HG02943 (cell line): Measurements from ENCODE around the gene TNIP1.
A peak's percentile ranks its signal among the peaks of the same experiment; 100 is the strongest.

Experiments
- ATAC-seq: cut with Tn5 transposase; IDR thresholded peaks from one replicate; pipeline ENCODE4 v1.9.1; 2021; ENCODE audit warnings: mild to moderate bottlenecking, low read depth, moderate library complexity; ENCODE audit not compliant: unreplicated experiment

The TNIP1 gene

GRCh38 chr5:151085517-151086041, 4.7 kb upstream of the TNIP1 start:
- no peak for ATAC-seq

- no peak for ATAC-seq
Observed at GRCh38 chr5:151084363-151084762, 3.5 kb upstream of the TNIP1 start.

- no peak for ATAC-seq
Observed at GRCh38 chr5:151083081-151083676, 2.3 kb upstream of the TNIP1 start.

GRCh38 chr5:151082282-151082902, 1.6 kb upstream of the TNIP1 start:
- no peak for ATAC-seq

GRCh38 chr5:151081431-151082281, 822 bp upstream of the TNIP1 start:
- no peak for ATAC-seq

GRCh38 chr5:151079838-151080612, 809 bp downstream of the TNIP1 start:
- ATAC-seq: no peak

GRCh38 chr5:151078490-151079262, 2.2 kb downstream of the TNIP1 start:
- ATAC-seq: peak; percentile 57

GRCh38 chr5:151077967-151078366, 2.9 kb downstream of the TNIP1 start:
- ATAC-seq: no peak

- no peak for ATAC-seq
Observed at GRCh38 chr5:151077419-151077818, 3.4 kb downstream of the TNIP1 start.

- ATAC-seq: no peak
Observed at GRCh38 chr5:151076616-151077015, 4.2 kb downstream of the TNIP1 start.

- no peak for ATAC-seq
Observed at GRCh38 chr5:151075698-151076331, 5.0 kb downstream of the TNIP1 start.

GRCh38 chr5:151074557-151074956, 6.3 kb downstream of the TNIP1 start:
- ATAC-seq: no peak

GRCh38 chr5:151073280-151073679, 7.6 kb downstream of the TNIP1 start:
- no peak for ATAC-seq

GRCh38 chr5:151072630-151073025, 8.2 kb downstream of the TNIP1 start:
- no peak for ATAC-seq

GRCh38 chr5:151071848-151072629, 8.8 kb downstream of the TNIP1 start:
- no peak for ATAC-seq

- no peak for ATAC-seq
Observed at GRCh38 chr5:151071021-151071420, 9.8 kb downstream of the TNIP1 start.

GRCh38 chr5:151070449-151070848, 10.4 kb downstream of the TNIP1 start:
- no peak for ATAC-seq

GRCh38 chr5:151068433-151069197, 12.2 kb downstream of the TNIP1 start:
- peak; percentile 76 for ATAC-seq
